Heart right ventricle (tissue), 16 donors: ENCODE results near the gene SCGB1A1. TPM values are rescaled to one million over a fixed set of nuclear protein-coding genes. Genes with fewer than 3 reads are reported as not detected.
A peak's percentile ranks its signal among the peaks of the same experiment; 100 is the strongest.

Experiments
- ATAC-seq, 8 donors: fragments of 200-7000 bp; cut with Tn5 transposase; one replicate each; pipeline ENCODE4 v1.9.1; 2020; ENCODE audit warnings: mild to moderate bottlenecking in 8 of 8, moderate library complexity in 8 of 8, moderate number of reproducible peaks in 1 of 8
- DNase-seq, 2 donors: peaks; one replicate each; pipeline ENCODE4 v3.0.0-alpha.2; 2020
- H3K27ac ChIP-seq, 10 donors: fragments of 200-600 bp; sonication (generic) in 2 of 10; one replicate each; pipeline versions ENCODE4 v1.5.0 to v1.8.0; 2020 to 2022; ENCODE audit warnings: mild to moderate bottlenecking in 3 of 10
- H3K27me3 ChIP-seq, 7 donors: fragments of 200-600 bp; one replicate each; pipeline ENCODE4 v1.8.0; 2021 to 2022; ENCODE audit warnings: mild to moderate bottlenecking in 2 of 7
- H3K36me3 ChIP-seq, 9 donors: fragments of 200-600 bp; sonication (generic) in 1 of 9; one replicate each; pipeline versions ENCODE4 v1.5.0 to v1.8.0; 2020 to 2022; ENCODE audit warnings: mild to moderate bottlenecking in 2 of 9
- H3K4me1 ChIP-seq, 9 donors: fragments of 200-600 bp; sonication (generic) in 1 of 9; one replicate each; pipeline versions ENCODE4 v1.5.0 to v1.8.0; 2020 to 2022; ENCODE audit warnings: mild to moderate bottlenecking in 4 of 9
- H3K4me3 ChIP-seq, 10 donors: fragments of 200-600 bp; sonication (generic) in 2 of 10; one replicate each; pipeline versions ENCODE4 v1.5.0 to v1.8.0; 2020 to 2022; ENCODE audit warnings: mild to moderate bottlenecking in 7 of 10, moderate library complexity in 2 of 10
- H3K9me3 ChIP-seq, 11 donors: fragments of 200-600 bp in 10 of 11; sonication (generic) in 2 of 11; one replicate each; pipeline versions ENCODE4 v1.5.0 to v1.8.0; 2013 to 2022; ENCODE audit warnings: mild to moderate bottlenecking in 2 of 11, control low read depth in 1 of 11, moderate library complexity in 1 of 11
- CTCF ChIP-seq, 9 donors: fragments of 200-600 bp; sonication (generic) in 2 of 9; IDR thresholded peaks; one replicate each; pipeline versions ENCODE4 v1.5.0 to v1.8.0; 2021 to 2022; ENCODE audit warnings: antibody characterized with exemption in 9 of 9, mild to moderate bottlenecking in 5 of 9, moderate library complexity in 1 of 9
- WGBS, 2 donors: extraction: QIAGEN DNeasy Blood & Tissue Kit; methylation state at CpG; one replicate each; pipeline ENCODE4 v1.1.7; 2013; ENCODE audit warnings: inconsistent platforms in 1 of 2; 5-methylcytosine and 5-hydroxymethylcytosine counted together
- intact Hi-C, 10 donors: fragments of 100-400 bp; cut with DNase I; formaldehyde crosslinking; loops; one replicate each; pipeline versions ENCODE4 v1.11.1 to v1.14.2; 2022
- polyA plus RNA-seq, 2 donors: library from polyadenylated mRNA; stranded (reverse); fragments of 200-250 nt; gene quantifications; one replicate each; pipeline ENCODE4 v1.2.3, GENCODE V29; 2013
- total RNA-seq, 10 donors: library from RNA; stranded (reverse); fragmentation: NEBNext Ultra II Directional in 3 of 10; extraction: Animal tissue kit (Norgen Biotek cat#: 25700) in 3 of 10; gene quantifications; one replicate each; pipeline versions ENCODE4 v1.2.1 to v1.2.4, GENCODE V29; 2021 to 2023
- donor health status: Arrhythmogenic right ventricular cardiomyopathy.
- donor health status: ischemic (EF 13 %, LVEDD 7.1; RV severe dilation, severe dysfunction).
- donor health status: healthy with polysubstance abuse.
- donor health status: DM: no; HTN: yes; CAD: no.
- donor health status: DM: no; HTN: no; CAD: no.
- donor health status: ischemic (EF 25% LVEDD 6.9; RV normal size, moderate dysfunction).
- donor health status: ischemic (EF 25% LVEDD 5.7; RV mildly dilated, moderate dysfunction).
- donor health status: healthy.
- donor health status: DM: yes; HTN: yes; CAD: no.
- donor health status: Ischemic cardiomyopathy.
- donor health status: ischemic (EF 35%, LVEDD 5.7; RV mildly dilated, moderate dysfunction).
- donor health status: nonischemic (EF 11% LVEDD 7.7; RV severe dilation, severe dysfunction).
- donor health status: DM: yes; HTN: yes; CAD: no.
- donor health status: PGD.
- donor health status: ischemic (EF 29% LVEDD 5.4; RV normal size, mild dysfunction).
- donor health status: nonischemic (EF 23%, LVEDD 6.1; RV moderate dilation, normal function).

The SCGB1A1 gene
- total and polyA plus RNA-seq, 12 donors, result 0.20 TPM; not detected in 11

GRCh38 chr11:62409831-62410230 lies 9.0 kb upstream of the SCGB1A1 start:
- DNase-seq (no peak), ATAC-seq (no peak)
- intact Hi-C loops, result loop anchor here in 1 of 10 donors (10.0 kb wide), 1 partner anchor 455 kb away; no protein-coding TSS in a partner anchor
- TF ChIP-seq CTCF (IDR thresholded peaks at IDR 0.05), result no peak
- no peaks in the 10 kb centered on the region for H3K27me3 ChIP-seq
- 86 to 87% methylated on average over 8 of the region's 8 CpGs for WGBS, 2 donors
- no peak overlapping the region for H3K27ac ChIP-seq
- H3K4me1 ChIP-seq, result peaks cover 0 to 13% (median 0%) of the 10 kb centered on the region in 9 donors
- H3K9me3 ChIP-seq, result no peaks in the 10 kb centered on the region
- no peaks in the 10 kb centered on the region for H3K36me3 ChIP-seq
- H3K4me3 ChIP-seq, result no peak overlapping the region

- 81 to 96% methylated on average over 8 of the region's 8 CpGs for WGBS, 2 donors
- intact Hi-C loops, result loop anchor here in 1 of 10 donors (10.0 kb wide), 1 partner anchor 454 kb away; no protein-coding TSS in a partner anchor
- ATAC-seq, result no peak
- DNase-seq, result no peak
- Histone ChIP-seq H3K36me3 (no peaks in the 10 kb centered on the region), H3K27me3 (no peaks in the 10 kb centered on the region), H3K9me3 (no peaks in the 10 kb centered on the region), H3K4me3 (no peak overlapping the region), H3K27ac (no peak overlapping the region), H3K4me1 (peaks cover 0 to 9% (median 0%) of the 10 kb centered on the region in 9 donors)
- no peak for TF ChIP-seq CTCF (IDR thresholded peaks at IDR 0.05)
These were observed 7.9 kb upstream of the SCGB1A1 start for GRCh38 chr11:62410972-62411371.

- intact Hi-C loops, result loop anchor here in 1 of 10 donors (10.0 kb wide), 1 partner anchor 453 kb away; no protein-coding TSS in a partner anchor
- H3K27ac ChIP-seq, result no peak overlapping the region
- 84 to 86% methylated on average over 5 of the region's 5 CpGs for WGBS, 2 donors
- H3K9me3 ChIP-seq, result no peaks in the 10 kb centered on the region
- no peaks in the 10 kb centered on the region for H3K27me3 ChIP-seq
- no peak overlapping the region for H3K4me3 ChIP-seq
- no peak for TF ChIP-seq CTCF (IDR thresholded peaks at IDR 0.05)
- DNase-seq (no peak), ATAC-seq (no peak)
- peaks cover 0 to 3% (median 0%) of the 10 kb centered on the region in 9 donors for H3K4me1 ChIP-seq
- no peaks in the 10 kb centered on the region for H3K36me3 ChIP-seq
These were observed 7.3 kb upstream of the SCGB1A1 start for GRCh38 chr11:62411524-62411923.

GRCh38 chr11:62413060-62413696 lies 5.7 kb upstream of the SCGB1A1 start:
- no peak for TF ChIP-seq CTCF (IDR thresholded peaks at IDR 0.05)
- H3K36me3 ChIP-seq, result no peaks in the 10 kb centered on the region
- peak in 1 of 8 donors; percentile 29 for ATAC-seq
- H3K4me1 ChIP-seq, result no peaks in the 10 kb centered on the region
- no peaks in the 10 kb centered on the region for H3K27me3 ChIP-seq
- intact Hi-C loops, result loop anchor here in 1 of 10 donors (10.0 kb wide), 1 partner anchor 452 kb away; no protein-coding TSS in a partner anchor
- H3K27ac ChIP-seq, result no peak overlapping the region
- WGBS, 2 donors, result 71 to 72% methylated on average over 8 of the region's 8 CpGs
- H3K4me3 ChIP-seq, result no peak overlapping the region
- DNase-seq, result no peak
- no peaks in the 10 kb centered on the region for H3K9me3 ChIP-seq
